NB4 (cell line): ENCODE results near the gene PIF1.

ENCODE experiments used
- CTCF ChIP-seq: IDR thresholded peaks from one replicate; pipeline ENCODE4 v1.5.1; 2012; ENCODE audit warnings: low read depth, low read length
- POLR2A ChIP-seq: IDR thresholded peaks from 2 replicates; pipeline ENCODE4 v1.6.1; 2011; ENCODE audit warnings: mild to moderate bottlenecking; ENCODE audit not compliant: insufficient read length; ENCODE audit errors: extremely low read depth

- TF ChIP-seq CTCF (no peak), POLR2A (no peak)
Observed at GRCh38 chr15:64806509-64806908, 18.9 kb downstream of the PIF1 start.
